ENCODE measurements around the gene CLDN5.

CLDN5 gene

GRCh38 chr22:19503367-19503766 lies 20.8 kb downstream of the CLDN5 start:
- in situ Hi-C loops (cut with MboI; ENCODE audit: low sequenced_read_pairs, unreplicated experiment) = no loop called here
- no peak for DNase-seq (ENCODE audit: low spot score)
- TF ChIP-seq CTCF (IDR thresholded peaks at IDR 0.05; ENCODE audit: borderline replicate concordance, control extremely low read depth, extremely low read depth, insufficient read depth, missing control alignments) = no peak

- in situ Hi-C loops (cut with MboI; ENCODE audit: low sequenced_read_pairs, unreplicated experiment) = no loop called here
- no peak for TF ChIP-seq CTCF (IDR thresholded peaks at IDR 0.05; ENCODE audit: borderline replicate concordance, control extremely low read depth, extremely low read depth, insufficient read depth, missing control alignments)
These were observed 22.2 kb downstream of the CLDN5 start for GRCh38 chr22:19501897-19502447.

GRCh38 chr22:19499880-19500242 lies 24.3 kb downstream of the CLDN5 start:
- in situ Hi-C loops (cut with MboI; ENCODE audit: low sequenced_read_pairs, unreplicated experiment) = no loop called here
- TF ChIP-seq CTCF (IDR thresholded peaks at IDR 0.05; ENCODE audit: borderline replicate concordance, control extremely low read depth, extremely low read depth, insufficient read depth, missing control alignments) = no peak
- DNase-seq (ENCODE audit: low spot score) = no peak

More at GRCh38 chr22:19501897-19502447, 22.2 kb downstream of the CLDN5 start:
- no peak for DNase-seq (ENCODE audit: low spot score)

GRCh38 chr22:19499236-19499879 lies 24.9 kb downstream of the CLDN5 start:
- DNase-seq (ENCODE audit: low spot score) = no peak
- in situ Hi-C loops (cut with MboI; ENCODE audit: low sequenced_read_pairs, unreplicated experiment) = no loop called here
- TF ChIP-seq CTCF (IDR thresholded peaks at IDR 0.05; ENCODE audit: borderline replicate concordance, control extremely low read depth, extremely low read depth, insufficient read depth, missing control alignments) = no peak

GRCh38 chr22:19498866-19499190 lies 25.4 kb downstream of the CLDN5 start:
- no peak for TF ChIP-seq CTCF (IDR thresholded peaks at IDR 0.05; ENCODE audit: borderline replicate concordance, control extremely low read depth, extremely low read depth, insufficient read depth, missing control alignments)
- in situ Hi-C loops (cut with MboI; ENCODE audit: low sequenced_read_pairs, unreplicated experiment) = no loop called here
- no peak for DNase-seq (ENCODE audit: low spot score)

- DNase-seq (ENCODE audit: low spot score) = no peak
- in situ Hi-C loops (cut with MboI; ENCODE audit: low sequenced_read_pairs, unreplicated experiment) = no loop called here
- TF ChIP-seq CTCF (IDR thresholded peaks at IDR 0.05; ENCODE audit: borderline replicate concordance, control extremely low read depth, extremely low read depth, insufficient read depth, missing control alignments) = no peak
These were observed 25.9 kb downstream of the CLDN5 start for GRCh38 chr22:19498154-19498865.
